ENCODE results near the gene TNNT3.

- TF ChIP-seq CTCF (IDR thresholded peaks at IDR 0.05; ENCODE audit: low read depth, low read length, poor library complexity, severe bottlenecking) (no peak), EZH2phosphoT487 (IDR thresholded peaks at IDR 0.05; ENCODE audit: borderline replicate concordance, low read length) (no peak)
These were observed 8.5 kb downstream of the TNNT3 start for GRCh38 chr11:1927848-1928469.
